GM23338 (cell line): ENCODE results near the gene MTFR1L. TPM values are rescaled to one million over a fixed set of nuclear protein-coding genes. Genes with fewer than 3 reads are reported as not detected.

Experiments used
- ATAC-seq: fragments of 200-7000 bp; cut with Tn5 transposase; 3 replicates; pipeline ENCODE4 v1.9.1; 2020
- DNase-seq: peaks from one replicate; pipeline ENCODE4 v3.0.0-alpha.2; 2015; ENCODE audit warnings: low spot score
- H2AFZ ChIP-seq: fragments of 200-600 bp; sonication (generic); 2 replicates; pipeline ENCODE4 v1.8.0; 2016; ENCODE audit warnings: antibody characterized with exemption, mild to moderate bottlenecking, moderate library complexity
- H3F3A ChIP-seq: fragments of 200-600 bp; sonication (generic); replicated peaks from 2 replicates; pipeline ENCODE4 v1.8.0; 2017; ENCODE audit warnings: antibody characterized with exemption, mixed run types, low read depth
- H3K27ac ChIP-seq: fragments of 200-600 bp; sonication (generic); 2 replicates; pipeline ENCODE4 v1.6.1; 2016; ENCODE audit warnings: low read depth
- H3K27me3 ChIP-seq: fragments of 200-600 bp; sonication (generic); 2 replicates; pipeline ENCODE4 v1.8.0; 2016; ENCODE audit warnings: mild to moderate bottlenecking, mixed run types, moderate library complexity; ENCODE audit not compliant: insufficient read depth
- H3K36me3 ChIP-seq: fragments of 200-600 bp; sonication (generic); 2 replicates; pipeline ENCODE4 v1.8.0; 2016; ENCODE audit warnings: mild to moderate bottlenecking; ENCODE audit not compliant: insufficient read depth
- H3K4me1 ChIP-seq: fragments of 200-600 bp; sonication (generic); 2 replicates; pipeline ENCODE4 v1.8.0; 2016; ENCODE audit warnings: mild to moderate bottlenecking, moderate library complexity; ENCODE audit not compliant: insufficient read depth
- H3K4me2 ChIP-seq: fragments of 200-600 bp; sonication (generic); 2 replicates; pipeline ENCODE4 v1.7.1; 2017; ENCODE audit warnings: mixed run types
- H3K4me3 ChIP-seq: fragments of 200-600 bp; sonication (generic); 2 replicates; pipeline ENCODE4 v1.6.1; 2016; ENCODE audit warnings: mixed run types
- H3K79me2 ChIP-seq: fragments of 200-600 bp; sonication (generic); replicated peaks from 2 replicates; pipeline ENCODE4 v1.8.0; 2017; ENCODE audit warnings: mild to moderate bottlenecking; ENCODE audit not compliant: insufficient read depth
- H3K9me2 ChIP-seq: fragments of 200-600 bp; sonication (generic); 2 replicates; pipeline ENCODE4 v1.8.0; 2017; ENCODE audit not compliant: insufficient read depth
- H4K20me1 ChIP-seq: fragments of 200-600 bp; sonication (generic); replicated peaks from 2 replicates; pipeline ENCODE4 v1.8.0; 2017; ENCODE audit warnings: mild to moderate bottlenecking; ENCODE audit not compliant: insufficient read depth
- H3K27ac Mint-ChIP-seq: 2 replicates; pipeline ENCODE4 v1.8.0; 2020; ENCODE audit warnings: inconsistent platforms, mild to moderate bottlenecking, moderate library complexity, mixed read lengths
- H3K27me3 Mint-ChIP-seq: 3 replicates; pipeline ENCODE4 v1.8.0; 2022; ENCODE audit warnings: low read depth, mild to moderate bottlenecking, moderate library complexity, mixed read lengths, inconsistent platforms; ENCODE audit not compliant: insufficient read depth, poor library complexity
- H3K36me3 Mint-ChIP-seq: 3 replicates; pipeline ENCODE4 v1.8.0; 2021; ENCODE audit warnings: low read depth, mild to moderate bottlenecking, inconsistent platforms, moderate library complexity, mixed read lengths
- H3K4me1 Mint-ChIP-seq: 3 replicates; pipeline ENCODE4 v1.8.0; 2020; ENCODE audit warnings: mild to moderate bottlenecking, inconsistent platforms, mixed read lengths
- H3K4me3 Mint-ChIP-seq: 3 replicates; pipeline ENCODE4 v1.8.0; 2021; ENCODE audit warnings: moderate library complexity, mild to moderate bottlenecking, inconsistent platforms, mixed read lengths
- H3K9me3 Mint-ChIP-seq: 3 replicates; pipeline ENCODE4 v1.8.0; 2020; ENCODE audit warnings: moderate library complexity, mild to moderate bottlenecking, inconsistent platforms, mixed read lengths
- CREB1 ChIP-seq: fragments of 250-450 bp; sonication (Bioruptor Pico); IDR thresholded peaks from 2 replicates; pipeline ENCODE4 v1.5.0; 2020; ENCODE audit warnings: low read depth, mild to moderate bottlenecking, moderate library complexity
- ETS1 ChIP-seq: IDR thresholded peaks from 2 replicates; pipeline ENCODE4 v1.6.1; 2016; ENCODE audit warnings: antibody characterized with exemption
- EZH2 ChIP-seq: fragments of 200-600 bp; sonication (generic); IDR thresholded peaks from one replicate; pipeline ENCODE4 v1.8.0; 2017; ENCODE audit warnings: antibody characterized with exemption, mild to moderate bottlenecking, low read depth; ENCODE audit not compliant: unreplicated experiment
- EZH2phosphoT487 ChIP-seq: fragments of 200-600 bp; sonication (generic); IDR thresholded peaks from one replicate; pipeline ENCODE4 v1.8.1; 2018; ENCODE audit warnings: antibody characterized with exemption; ENCODE audit not compliant: unreplicated experiment
- JUNB ChIP-seq: IDR thresholded peaks from one replicate; pipeline ENCODE4 v1.6.1; 2016; ENCODE audit warnings: antibody characterized with exemption; ENCODE audit not compliant: unreplicated experiment
- NANOG ChIP-seq: IDR thresholded peaks from 2 replicates; pipeline ENCODE4 v1.6.1; 2016; ENCODE audit warnings: antibody characterized with exemption, borderline replicate concordance
- POLR2AphosphoS5 ChIP-seq: IDR thresholded peaks from 2 replicates; pipeline ENCODE4 v1.6.1; 2016; ENCODE audit warnings: antibody characterized with exemption, low read depth
- STAT1 ChIP-seq: IDR thresholded peaks from one replicate; pipeline ENCODE4 v1.6.1; 2016; ENCODE audit warnings: antibody characterized with exemption; ENCODE audit not compliant: unreplicated experiment
- ZNF114 ChIP-seq: fragments of 250-450 bp; sonication (Bioruptor Pico); IDR thresholded peaks from 2 replicates; pipeline ENCODE4 v1.5.0; 2020; ENCODE audit warnings: mild to moderate bottlenecking, moderate library complexity
- ZNF331 ChIP-seq: fragments of 250-450 bp; sonication (Bioruptor Pico); IDR thresholded peaks from 2 replicates; pipeline ENCODE4 v1.5.0; 2020; ENCODE audit warnings: low read depth, mild to moderate bottlenecking, moderate library complexity
- polyA plus RNA-seq: library from polyadenylated mRNA; unstranded; fragments of >200 nt; fragmentation: Nextera tagmentation; extraction: Ambion mirVana; gene quantifications from 2 replicates; pipeline ENCODE4 v1.2.1, GENCODE V29; 2016
- total RNA-seq: library from RNA; depleted of rRNA; stranded (reverse); fragments of >200 nt; shearing (Covaris generic); gene quantifications from 2 replicates; pipeline ENCODE4 v1.2.3, GENCODE V29; 2014
- TF ChIP-seq, protein P1 (sequence below): fragments of 250-450 bp; sonication (Bioruptor Pico); IDR thresholded peaks from 2 replicates; pipeline ENCODE4 v1.5.0; 2020; ENCODE audit warnings: mild to moderate bottlenecking, moderate library complexity
- TF ChIP-seq, protein P2 (sequence below), 2 experiments: fragments of 200-600 bp in 1 of 2; sonication (generic) in 1 of 2; conservative IDR thresholded peaks; 2 replicates each; pipeline versions ENCODE4 v1.5.1 to v1.6.1; 2016 to 2017; ENCODE audit warnings: antibody characterized with exemption in 2 of 2, low read depth in 2 of 2, mild to moderate bottlenecking in 2 of 2, moderate library complexity in 1 of 2

Gene MTFR1L
- total and polyA plus RNA-seq, 2 experiments from 2014 or later: 14.8 to 22.7 TPM

GRCh38 chr1:25844536-25845337 is 25.0 kb downstream of the MTFR1L start:
- Mint-ChIP-seq H3K4me3 (no peak overlapping the region), H3K27me3 (peaks cover 2% of the 10 kb centered on the region), H3K36me3 (no peaks in the 10 kb centered on the region; the same call in 2 of the 3 replicates), H3K9me3 (no peaks in the 10 kb centered on the region), H3K27ac (no peak overlapping the region), H3K4me1 (peaks cover 10% of the 10 kb centered on the region; the same call in 2 of the 3 replicates)
- peaks cover 39% of the 10 kb centered on the region for H4K20me1 ChIP-seq
- peaks cover 2% of the 10 kb centered on the region; the same call in 1 of the 2 replicates for H3K36me3 ChIP-seq
- H3K79me2 ChIP-seq: peaks cover 98% of the 10 kb centered on the region
- H3F3A ChIP-seq: no peaks in the 10 kb centered on the region
- H3K4me2 ChIP-seq: no peak overlapping the region
- no peak overlapping the region for H3K4me3 ChIP-seq
- H3K27me3 ChIP-seq: no peaks in the 10 kb centered on the region
- ATAC-seq (no peak), DNase-seq (no peak)
- H3K9me2 ChIP-seq: no peaks in the 10 kb centered on the region
- TF ChIP-seq, protein P1, sequence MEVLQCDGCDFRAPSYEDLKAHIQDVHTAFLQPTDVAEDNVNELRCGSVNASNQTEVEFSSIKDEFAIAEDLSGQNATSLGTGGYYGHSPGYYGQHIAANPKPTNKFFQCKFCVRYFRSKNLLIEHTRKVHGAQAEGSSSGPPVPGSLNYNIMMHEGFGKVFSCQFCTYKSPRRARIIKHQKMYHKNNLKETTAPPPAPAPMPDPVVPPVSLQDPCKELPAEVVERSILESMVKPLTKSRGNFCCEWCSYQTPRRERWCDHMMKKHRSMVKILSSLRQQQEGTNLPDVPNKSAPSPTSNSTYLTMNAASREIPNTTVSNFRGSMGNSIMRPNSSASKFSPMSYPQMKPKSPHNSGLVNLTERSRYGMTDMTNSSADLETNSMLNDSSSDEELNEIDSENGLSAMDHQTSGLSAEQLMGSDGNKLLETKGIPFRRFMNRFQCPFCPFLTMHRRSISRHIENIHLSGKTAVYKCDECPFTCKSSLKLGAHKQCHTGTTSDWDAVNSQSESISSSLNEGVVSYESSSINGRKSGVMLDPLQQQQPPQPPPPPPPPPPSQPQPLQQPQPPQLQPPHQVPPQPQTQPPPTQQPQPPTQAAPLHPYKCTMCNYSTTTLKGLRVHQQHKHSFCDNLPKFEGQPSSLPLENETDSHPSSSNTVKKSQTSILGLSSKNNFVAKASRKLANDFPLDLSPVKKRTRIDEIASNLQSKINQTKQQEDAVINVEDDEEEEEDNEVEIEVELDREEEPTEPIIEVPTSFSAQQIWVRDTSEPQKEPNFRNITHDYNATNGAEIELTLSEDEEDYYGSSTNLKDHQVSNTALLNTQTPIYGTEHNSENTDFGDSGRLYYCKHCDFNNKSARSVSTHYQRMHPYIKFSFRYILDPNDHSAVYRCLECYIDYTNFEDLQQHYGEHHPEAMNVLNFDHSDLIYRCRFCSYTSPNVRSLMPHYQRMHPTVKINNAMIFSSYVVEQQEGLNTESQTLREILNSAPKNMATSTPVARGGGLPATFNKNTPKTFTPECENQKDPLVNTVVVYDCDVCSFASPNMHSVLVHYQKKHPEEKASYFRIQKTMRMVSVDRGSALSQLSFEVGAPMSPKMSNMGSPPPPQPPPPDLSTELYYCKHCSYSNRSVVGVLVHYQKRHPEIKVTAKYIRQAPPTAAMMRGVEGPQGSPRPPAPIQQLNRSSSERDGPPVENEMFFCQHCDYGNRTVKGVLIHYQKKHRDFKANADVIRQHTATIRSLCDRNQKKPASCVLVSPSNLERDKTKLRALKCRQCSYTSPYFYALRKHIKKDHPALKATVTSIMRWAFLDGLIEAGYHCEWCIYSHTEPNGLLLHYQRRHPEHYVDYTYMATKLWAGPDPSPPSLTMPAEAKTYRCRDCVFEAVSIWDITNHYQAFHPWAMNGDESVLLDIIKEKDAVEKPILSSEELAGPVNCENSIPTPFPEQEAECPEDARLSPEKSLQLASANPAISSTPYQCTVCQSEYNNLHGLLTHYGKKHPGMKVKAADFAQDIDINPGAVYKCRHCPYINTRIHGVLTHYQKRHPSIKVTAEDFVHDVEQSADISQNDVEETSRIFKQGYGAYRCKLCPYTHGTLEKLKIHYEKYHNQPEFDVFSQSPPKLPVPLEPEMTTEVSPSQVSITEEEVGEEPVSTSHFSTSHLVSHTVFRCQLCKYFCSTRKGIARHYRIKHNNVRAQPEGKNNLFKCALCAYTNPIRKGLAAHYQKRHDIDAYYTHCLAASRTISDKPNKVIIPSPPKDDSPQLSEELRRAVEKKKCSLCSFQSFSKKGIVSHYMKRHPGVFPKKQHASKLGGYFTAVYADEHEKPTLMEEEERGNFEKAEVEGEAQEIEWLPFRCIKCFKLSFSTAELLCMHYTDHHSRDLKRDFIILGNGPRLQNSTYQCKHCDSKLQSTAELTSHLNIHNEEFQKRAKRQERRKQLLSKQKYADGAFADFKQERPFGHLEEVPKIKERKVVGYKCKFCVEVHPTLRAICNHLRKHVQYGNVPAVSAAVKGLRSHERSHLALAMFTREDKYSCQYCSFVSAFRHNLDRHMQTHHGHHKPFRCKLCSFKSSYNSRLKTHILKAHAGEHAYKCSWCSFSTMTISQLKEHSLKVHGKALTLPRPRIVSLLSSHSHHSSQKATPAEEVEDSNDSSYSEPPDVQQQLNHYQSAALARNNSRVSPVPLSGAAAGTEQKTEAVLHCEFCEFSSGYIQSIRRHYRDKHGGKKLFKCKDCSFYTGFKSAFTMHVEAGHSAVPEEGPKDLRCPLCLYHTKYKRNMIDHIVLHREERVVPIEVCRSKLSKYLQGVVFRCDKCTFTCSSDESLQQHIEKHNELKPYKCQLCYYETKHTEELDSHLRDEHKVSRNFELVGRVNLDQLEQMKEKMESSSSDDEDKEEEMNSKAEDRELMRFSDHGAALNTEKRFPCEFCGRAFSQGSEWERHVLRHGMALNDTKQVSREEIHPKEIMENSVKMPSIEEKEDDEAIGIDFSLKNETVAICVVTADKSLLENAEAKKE: no peak
- TF ChIP-seq NANOG: no peak
- no peak for TF ChIP-seq ETS1
- TF ChIP-seq JUNB: no peak
- TF ChIP-seq CREB1 (CRISPR knock-in tag): no peak
- TF ChIP-seq, protein P2, sequence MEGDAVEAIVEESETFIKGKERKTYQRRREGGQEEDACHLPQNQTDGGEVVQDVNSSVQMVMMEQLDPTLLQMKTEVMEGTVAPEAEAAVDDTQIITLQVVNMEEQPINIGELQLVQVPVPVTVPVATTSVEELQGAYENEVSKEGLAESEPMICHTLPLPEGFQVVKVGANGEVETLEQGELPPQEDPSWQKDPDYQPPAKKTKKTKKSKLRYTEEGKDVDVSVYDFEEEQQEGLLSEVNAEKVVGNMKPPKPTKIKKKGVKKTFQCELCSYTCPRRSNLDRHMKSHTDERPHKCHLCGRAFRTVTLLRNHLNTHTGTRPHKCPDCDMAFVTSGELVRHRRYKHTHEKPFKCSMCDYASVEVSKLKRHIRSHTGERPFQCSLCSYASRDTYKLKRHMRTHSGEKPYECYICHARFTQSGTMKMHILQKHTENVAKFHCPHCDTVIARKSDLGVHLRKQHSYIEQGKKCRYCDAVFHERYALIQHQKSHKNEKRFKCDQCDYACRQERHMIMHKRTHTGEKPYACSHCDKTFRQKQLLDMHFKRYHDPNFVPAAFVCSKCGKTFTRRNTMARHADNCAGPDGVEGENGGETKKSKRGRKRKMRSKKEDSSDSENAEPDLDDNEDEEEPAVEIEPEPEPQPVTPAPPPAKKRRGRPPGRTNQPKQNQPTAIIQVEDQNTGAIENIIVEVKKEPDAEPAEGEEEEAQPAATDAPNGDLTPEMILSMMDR (conservative IDR thresholded peaks at IDR 0.05; ENCODE audit: low read depth in 2 of 2): no peak
- TF ChIP-seq POLR2AphosphoS5: no peak
- no peak for TF ChIP-seq EZH2
- no peak for TF ChIP-seq ZNF114 (CRISPR knock-in tag)
- no peak for TF ChIP-seq STAT1
- TF ChIP-seq ZNF331 (CRISPR knock-in tag): no peak
- TF ChIP-seq EZH2phosphoT487: no peak
- no peaks in the 10 kb centered on the region for H3K4me1 ChIP-seq
- no peak overlapping the region for H2AFZ ChIP-seq
- H3K27ac ChIP-seq: 0 out of 2 replicates have a peak overlapping the region, but pooled peaks have one; percentile 58
